GM23338 (cell line): Measurements from ENCODE around the gene DHX40. TPM values are rescaled to one million over a fixed set of nuclear protein-coding genes. Genes with fewer than 3 reads are reported as not detected.
A peak's percentile ranks its signal among the peaks of the same experiment; 100 is the strongest.

Source experiments
- ATAC-seq: fragments of 200-7000 bp; cut with Tn5 transposase; 3 replicates; pipeline ENCODE4 v1.9.1; 2020
- DNase-seq: peaks from one replicate; pipeline ENCODE4 v3.0.0-alpha.2; 2015; ENCODE audit warnings: low spot score
- H2AFZ ChIP-seq: fragments of 200-600 bp; sonication (generic); 2 replicates; pipeline ENCODE4 v1.8.0; 2016; ENCODE audit warnings: antibody characterized with exemption, mild to moderate bottlenecking, moderate library complexity
- H3F3A ChIP-seq: fragments of 200-600 bp; sonication (generic); replicated peaks from 2 replicates; pipeline ENCODE4 v1.8.0; 2017; ENCODE audit warnings: antibody characterized with exemption, mixed run types, low read depth
- H3K27ac ChIP-seq: fragments of 200-600 bp; sonication (generic); 2 replicates; pipeline ENCODE4 v1.6.1; 2016; ENCODE audit warnings: low read depth
- H3K27me3 ChIP-seq: fragments of 200-600 bp; sonication (generic); 2 replicates; pipeline ENCODE4 v1.8.0; 2016; ENCODE audit warnings: mild to moderate bottlenecking, mixed run types, moderate library complexity; ENCODE audit not compliant: insufficient read depth
- H3K36me3 ChIP-seq: fragments of 200-600 bp; sonication (generic); 2 replicates; pipeline ENCODE4 v1.8.0; 2016; ENCODE audit warnings: mild to moderate bottlenecking; ENCODE audit not compliant: insufficient read depth
- H3K4me1 ChIP-seq: fragments of 200-600 bp; sonication (generic); 2 replicates; pipeline ENCODE4 v1.8.0; 2016; ENCODE audit warnings: mild to moderate bottlenecking, moderate library complexity; ENCODE audit not compliant: insufficient read depth
- H3K4me2 ChIP-seq: fragments of 200-600 bp; sonication (generic); 2 replicates; pipeline ENCODE4 v1.7.1; 2017; ENCODE audit warnings: mixed run types
- H3K4me3 ChIP-seq: fragments of 200-600 bp; sonication (generic); 2 replicates; pipeline ENCODE4 v1.6.1; 2016; ENCODE audit warnings: mixed run types
- H3K79me2 ChIP-seq: fragments of 200-600 bp; sonication (generic); replicated peaks from 2 replicates; pipeline ENCODE4 v1.8.0; 2017; ENCODE audit warnings: mild to moderate bottlenecking; ENCODE audit not compliant: insufficient read depth
- H3K9me2 ChIP-seq: fragments of 200-600 bp; sonication (generic); 2 replicates; pipeline ENCODE4 v1.8.0; 2017; ENCODE audit not compliant: insufficient read depth
- H4K20me1 ChIP-seq: fragments of 200-600 bp; sonication (generic); replicated peaks from 2 replicates; pipeline ENCODE4 v1.8.0; 2017; ENCODE audit warnings: mild to moderate bottlenecking; ENCODE audit not compliant: insufficient read depth
- H3K27ac Mint-ChIP-seq: 2 replicates; pipeline ENCODE4 v1.8.0; 2020; ENCODE audit warnings: inconsistent platforms, mild to moderate bottlenecking, moderate library complexity, mixed read lengths
- H3K27me3 Mint-ChIP-seq: 3 replicates; pipeline ENCODE4 v1.8.0; 2022; ENCODE audit warnings: low read depth, mild to moderate bottlenecking, moderate library complexity, mixed read lengths, inconsistent platforms; ENCODE audit not compliant: insufficient read depth, poor library complexity
- H3K36me3 Mint-ChIP-seq: 3 replicates; pipeline ENCODE4 v1.8.0; 2021; ENCODE audit warnings: low read depth, mild to moderate bottlenecking, inconsistent platforms, moderate library complexity, mixed read lengths
- H3K4me1 Mint-ChIP-seq: 3 replicates; pipeline ENCODE4 v1.8.0; 2020; ENCODE audit warnings: mild to moderate bottlenecking, inconsistent platforms, mixed read lengths
- H3K4me3 Mint-ChIP-seq: 3 replicates; pipeline ENCODE4 v1.8.0; 2021; ENCODE audit warnings: moderate library complexity, mild to moderate bottlenecking, inconsistent platforms, mixed read lengths
- H3K9me3 Mint-ChIP-seq: 3 replicates; pipeline ENCODE4 v1.8.0; 2020; ENCODE audit warnings: moderate library complexity, mild to moderate bottlenecking, inconsistent platforms, mixed read lengths
- CREB1 ChIP-seq: fragments of 250-450 bp; sonication (Bioruptor Pico); IDR thresholded peaks from 2 replicates; pipeline ENCODE4 v1.5.0; 2020; ENCODE audit warnings: low read depth, mild to moderate bottlenecking, moderate library complexity
- EZH2 ChIP-seq: fragments of 200-600 bp; sonication (generic); IDR thresholded peaks from one replicate; pipeline ENCODE4 v1.8.0; 2017; ENCODE audit warnings: antibody characterized with exemption, mild to moderate bottlenecking, low read depth; ENCODE audit not compliant: unreplicated experiment
- EZH2phosphoT487 ChIP-seq: fragments of 200-600 bp; sonication (generic); IDR thresholded peaks from one replicate; pipeline ENCODE4 v1.8.1; 2018; ENCODE audit warnings: antibody characterized with exemption; ENCODE audit not compliant: unreplicated experiment
- JUNB ChIP-seq: IDR thresholded peaks from one replicate; pipeline ENCODE4 v1.6.1; 2016; ENCODE audit warnings: antibody characterized with exemption; ENCODE audit not compliant: unreplicated experiment
- NANOG ChIP-seq: IDR thresholded peaks from 2 replicates; pipeline ENCODE4 v1.6.1; 2016; ENCODE audit warnings: antibody characterized with exemption, borderline replicate concordance
- POLR2AphosphoS5 ChIP-seq: IDR thresholded peaks from 2 replicates; pipeline ENCODE4 v1.6.1; 2016; ENCODE audit warnings: antibody characterized with exemption, low read depth
- STAT1 ChIP-seq: IDR thresholded peaks from one replicate; pipeline ENCODE4 v1.6.1; 2016; ENCODE audit warnings: antibody characterized with exemption; ENCODE audit not compliant: unreplicated experiment
- ZNF114 ChIP-seq: fragments of 250-450 bp; sonication (Bioruptor Pico); IDR thresholded peaks from 2 replicates; pipeline ENCODE4 v1.5.0; 2020; ENCODE audit warnings: mild to moderate bottlenecking, moderate library complexity
- ZNF331 ChIP-seq: fragments of 250-450 bp; sonication (Bioruptor Pico); IDR thresholded peaks from 2 replicates; pipeline ENCODE4 v1.5.0; 2020; ENCODE audit warnings: low read depth, mild to moderate bottlenecking, moderate library complexity
- polyA plus RNA-seq: library from polyadenylated mRNA; unstranded; fragments of >200 nt; fragmentation: Nextera tagmentation; extraction: Ambion mirVana; gene quantifications from 2 replicates; pipeline ENCODE4 v1.2.1, GENCODE V29; 2016
- total RNA-seq: library from RNA; depleted of rRNA; stranded (reverse); fragments of >200 nt; shearing (Covaris generic); gene quantifications from 2 replicates; pipeline ENCODE4 v1.2.3, GENCODE V29; 2014
- TF ChIP-seq, protein P1 (sequence below), 2 experiments: fragments of 200-600 bp in 1 of 2; sonication (generic) in 1 of 2; conservative IDR thresholded peaks; 2 replicates each; pipeline versions ENCODE4 v1.5.1 to v1.6.1; 2016 to 2017; ENCODE audit warnings: antibody characterized with exemption in 2 of 2, low read depth in 2 of 2, mild to moderate bottlenecking in 2 of 2, moderate library complexity in 1 of 2
- TF ChIP-seq, protein P2 (sequence below): IDR thresholded peaks from one replicate; pipeline ENCODE4 v1.6.1; 2018; ENCODE audit warnings: antibody characterized with exemption; ENCODE audit not compliant: unreplicated experiment
- TF ChIP-seq, protein P3 (sequence below): IDR thresholded peaks from 2 replicates; pipeline ENCODE4 v1.6.1; 2016; ENCODE audit warnings: antibody characterized with exemption

The DHX40 gene
- total and polyA plus RNA-seq, 2 experiments from 2014 or later: 14.5 to 38.2 TPM

DNA sequence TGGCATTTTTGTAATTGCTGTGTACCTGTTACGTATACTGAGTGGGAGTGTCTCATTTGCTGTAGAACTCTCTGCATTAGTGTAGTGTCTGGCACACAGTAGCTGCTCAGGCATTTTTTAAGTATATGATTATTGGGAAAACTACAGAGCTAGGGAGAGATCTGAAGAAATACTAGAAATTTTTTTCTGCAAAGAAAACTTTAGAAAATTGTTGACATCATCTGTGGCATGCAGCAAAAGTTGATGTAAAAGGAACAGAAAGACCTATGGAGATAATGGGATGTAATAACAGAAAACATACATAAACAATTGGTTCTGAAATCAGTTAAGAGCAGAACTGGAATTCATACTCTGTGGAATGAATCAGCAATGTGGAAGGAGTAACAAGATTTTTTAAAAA, 65.9 kb downstream of the DHX40 start:
- Histone ChIP-seq H2AFZ (no peak overlapping the region), H3F3A (no peaks in the 10 kb centered on the region), H3K27ac (no peak overlapping the region), H3K27me3 (no peaks in the 10 kb centered on the region), H3K4me1 (peaks cover 15% of the 10 kb centered on the region), H3K4me3 (no peak overlapping the region), H3K79me2 (peaks cover 100% of the 10 kb centered on the region), H3K9me2 (no peaks in the 10 kb centered on the region), H4K20me1 (peaks cover 69% of the 10 kb centered on the region), H3K36me3 (no peaks in the 10 kb centered on the region), H3K4me2 (no peak overlapping the region)
- Mint-ChIP-seq H3K4me1 (peaks cover 20% of the 10 kb centered on the region; the same call in 2 of the 3 replicates), H3K27ac (peak overlapping the region; percentile 34; the same call in 1 of the 2 replicates), H3K4me3 (no peak overlapping the region), H3K9me3 (no peaks in the 10 kb centered on the region), H3K27me3 (peaks cover 5% of the 10 kb centered on the region), H3K36me3 (peaks cover 26% of the 10 kb centered on the region; the same call in 2 of the 3 replicates)
- DNase-seq: no peak
- ATAC-seq: no peak
- TF ChIP-seq EZH2 (no peak), STAT1 (no peak), CREB1 (no peak), NANOG (no peak), ZNF331 (no peak), JUNB (no peak), ZNF114 (no peak)
- TF ChIP-seq, protein P1, sequence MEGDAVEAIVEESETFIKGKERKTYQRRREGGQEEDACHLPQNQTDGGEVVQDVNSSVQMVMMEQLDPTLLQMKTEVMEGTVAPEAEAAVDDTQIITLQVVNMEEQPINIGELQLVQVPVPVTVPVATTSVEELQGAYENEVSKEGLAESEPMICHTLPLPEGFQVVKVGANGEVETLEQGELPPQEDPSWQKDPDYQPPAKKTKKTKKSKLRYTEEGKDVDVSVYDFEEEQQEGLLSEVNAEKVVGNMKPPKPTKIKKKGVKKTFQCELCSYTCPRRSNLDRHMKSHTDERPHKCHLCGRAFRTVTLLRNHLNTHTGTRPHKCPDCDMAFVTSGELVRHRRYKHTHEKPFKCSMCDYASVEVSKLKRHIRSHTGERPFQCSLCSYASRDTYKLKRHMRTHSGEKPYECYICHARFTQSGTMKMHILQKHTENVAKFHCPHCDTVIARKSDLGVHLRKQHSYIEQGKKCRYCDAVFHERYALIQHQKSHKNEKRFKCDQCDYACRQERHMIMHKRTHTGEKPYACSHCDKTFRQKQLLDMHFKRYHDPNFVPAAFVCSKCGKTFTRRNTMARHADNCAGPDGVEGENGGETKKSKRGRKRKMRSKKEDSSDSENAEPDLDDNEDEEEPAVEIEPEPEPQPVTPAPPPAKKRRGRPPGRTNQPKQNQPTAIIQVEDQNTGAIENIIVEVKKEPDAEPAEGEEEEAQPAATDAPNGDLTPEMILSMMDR (conservative IDR thresholded peaks at IDR 0.05; ENCODE audit: low read depth in 2 of 2): no peak
- TF ChIP-seq, protein P2, sequence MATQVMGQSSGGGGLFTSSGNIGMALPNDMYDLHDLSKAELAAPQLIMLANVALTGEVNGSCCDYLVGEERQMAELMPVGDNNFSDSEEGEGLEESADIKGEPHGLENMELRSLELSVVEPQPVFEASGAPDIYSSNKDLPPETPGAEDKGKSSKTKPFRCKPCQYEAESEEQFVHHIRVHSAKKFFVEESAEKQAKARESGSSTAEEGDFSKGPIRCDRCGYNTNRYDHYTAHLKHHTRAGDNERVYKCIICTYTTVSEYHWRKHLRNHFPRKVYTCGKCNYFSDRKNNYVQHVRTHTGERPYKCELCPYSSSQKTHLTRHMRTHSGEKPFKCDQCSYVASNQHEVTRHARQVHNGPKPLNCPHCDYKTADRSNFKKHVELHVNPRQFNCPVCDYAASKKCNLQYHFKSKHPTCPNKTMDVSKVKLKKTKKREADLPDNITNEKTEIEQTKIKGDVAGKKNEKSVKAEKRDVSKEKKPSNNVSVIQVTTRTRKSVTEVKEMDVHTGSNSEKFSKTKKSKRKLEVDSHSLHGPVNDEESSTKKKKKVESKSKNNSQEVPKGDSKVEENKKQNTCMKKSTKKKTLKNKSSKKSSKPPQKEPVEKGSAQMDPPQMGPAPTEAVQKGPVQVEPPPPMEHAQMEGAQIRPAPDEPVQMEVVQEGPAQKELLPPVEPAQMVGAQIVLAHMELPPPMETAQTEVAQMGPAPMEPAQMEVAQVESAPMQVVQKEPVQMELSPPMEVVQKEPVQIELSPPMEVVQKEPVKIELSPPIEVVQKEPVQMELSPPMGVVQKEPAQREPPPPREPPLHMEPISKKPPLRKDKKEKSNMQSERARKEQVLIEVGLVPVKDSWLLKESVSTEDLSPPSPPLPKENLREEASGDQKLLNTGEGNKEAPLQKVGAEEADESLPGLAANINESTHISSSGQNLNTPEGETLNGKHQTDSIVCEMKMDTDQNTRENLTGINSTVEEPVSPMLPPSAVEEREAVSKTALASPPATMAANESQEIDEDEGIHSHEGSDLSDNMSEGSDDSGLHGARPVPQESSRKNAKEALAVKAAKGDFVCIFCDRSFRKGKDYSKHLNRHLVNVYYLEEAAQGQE: no peak

DNA sequence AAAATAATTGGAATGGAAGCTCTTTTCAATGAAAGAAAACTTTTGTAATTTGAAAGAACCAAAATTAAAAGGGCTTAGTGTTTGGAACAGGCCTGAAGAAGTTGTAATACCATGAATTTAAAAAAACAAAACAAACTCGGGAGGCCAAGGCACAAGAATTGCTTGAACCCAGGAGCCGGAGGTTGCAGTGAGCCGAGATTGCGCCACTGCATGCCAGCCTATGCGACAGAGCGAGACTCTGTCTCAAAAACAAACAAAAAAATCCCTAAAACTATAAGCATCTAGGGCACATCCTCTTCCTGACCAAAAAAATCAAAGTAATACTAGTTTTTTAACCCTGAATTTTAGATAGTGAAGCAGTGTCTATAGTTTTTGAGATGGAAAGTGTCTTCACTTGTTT, 67.0 kb downstream of the DHX40 start:
- peak overlapping the region; percentile 8; the same call in 1 of the 2 replicates for H3K27ac ChIP-seq
- H3K4me3 Mint-ChIP-seq: no peak overlapping the region
- H3K79me2 ChIP-seq: peaks cover 100% of the 10 kb centered on the region
- peaks cover 61% of the 10 kb centered on the region for H4K20me1 ChIP-seq
- no peaks in the 10 kb centered on the region for H3K36me3 ChIP-seq
- H3K27me3 Mint-ChIP-seq: peaks cover 5% of the 10 kb centered on the region
- no peaks in the 10 kb centered on the region for H3K9me2 ChIP-seq
- no peak overlapping the region for H3K4me3 ChIP-seq
- H3F3A ChIP-seq: no peaks in the 10 kb centered on the region
- peaks cover 20% of the 10 kb centered on the region; the same call in 2 of the 3 replicates for H3K4me1 Mint-ChIP-seq
- H3K36me3 Mint-ChIP-seq: peaks cover 26% of the 10 kb centered on the region; the same call in 2 of the 3 replicates
- DNase-seq: no peak
- no peak for ATAC-seq
- no peak overlapping the region for H3K27ac Mint-ChIP-seq
- H3K4me1 ChIP-seq: peaks cover 15% of the 10 kb centered on the region
- H3K9me3 Mint-ChIP-seq: no peaks in the 10 kb centered on the region
- H3K27me3 ChIP-seq: no peaks in the 10 kb centered on the region
- H3K4me2 ChIP-seq: no peak overlapping the region
- no peak overlapping the region for H2AFZ ChIP-seq
- no peak for TF ChIP-seq ZNF114
- TF ChIP-seq EZH2: no peak
- TF ChIP-seq EZH2phosphoT487: no peak
- TF ChIP-seq POLR2AphosphoS5: no peak
- TF ChIP-seq STAT1: no peak
- TF ChIP-seq, protein P3, sequence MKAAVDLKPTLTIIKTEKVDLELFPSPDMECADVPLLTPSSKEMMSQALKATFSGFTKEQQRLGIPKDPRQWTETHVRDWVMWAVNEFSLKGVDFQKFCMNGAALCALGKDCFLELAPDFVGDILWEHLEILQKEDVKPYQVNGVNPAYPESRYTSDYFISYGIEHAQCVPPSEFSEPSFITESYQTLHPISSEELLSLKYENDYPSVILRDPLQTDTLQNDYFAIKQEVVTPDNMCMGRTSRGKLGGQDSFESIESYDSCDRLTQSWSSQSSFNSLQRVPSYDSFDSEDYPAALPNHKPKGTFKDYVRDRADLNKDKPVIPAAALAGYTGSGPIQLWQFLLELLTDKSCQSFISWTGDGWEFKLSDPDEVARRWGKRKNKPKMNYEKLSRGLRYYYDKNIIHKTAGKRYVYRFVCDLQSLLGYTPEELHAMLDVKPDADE: no peak
